HFFc6 (cell line): ENCODE results near the gene HECTD2. TPM values are rescaled to one million over a fixed set of nuclear protein-coding genes. Genes with fewer than 3 reads are reported as not detected.
"Not testable (repeated sequence)": the region's sequence is repeated elsewhere in the genome, so short reads cannot be mapped to it uniquely, and the experiment has no call there.

Experiments used
- DNase-seq: peaks from one replicate; pipeline ENCODE4 v3.0.0-alpha.2; 2018
- H3K27ac Mint-ChIP-seq: 2 replicates; pipeline ENCODE4 v1.8.0; 2020; ENCODE audit warnings: mild to moderate bottlenecking, mixed read lengths
- H3K27me3 Mint-ChIP-seq: 2 replicates; pipeline ENCODE4 v1.8.0; 2021; ENCODE audit warnings: mild to moderate bottlenecking, moderate library complexity, mixed read lengths; ENCODE audit not compliant: insufficient read depth
- H3K36me3 Mint-ChIP-seq: 2 replicates; pipeline ENCODE4 v1.8.0; 2021; ENCODE audit warnings: low read depth, mixed read lengths
- H3K4me1 Mint-ChIP-seq: 2 replicates; pipeline ENCODE4 v1.8.0; 2020; ENCODE audit warnings: low read depth, mixed read lengths
- H3K4me3 Mint-ChIP-seq: 2 replicates; pipeline ENCODE4 v1.8.0; 2020; ENCODE audit warnings: mild to moderate bottlenecking, moderate library complexity, mixed read lengths
- H3K9me3 Mint-ChIP-seq: 2 replicates; pipeline ENCODE4 v1.8.0; 2020; ENCODE audit warnings: mild to moderate bottlenecking, mixed read lengths
- CTCF ChIP-seq: fragments of 200-600 bp; sonication (generic); IDR thresholded peaks from 2 replicates; pipeline ENCODE4 v1.5.0; 2021; ENCODE audit warnings: antibody characterized with exemption, mild to moderate bottlenecking
- total RNA-seq, 6 experiments: library from RNA; stranded (reverse); fragmentation: NEBNext Ultra II Directional; extraction: Animal tissue kit (Norgen Biotek cat#: 25700); gene quantifications; 2 replicates in 1 of 6; 3 replicates in 5 of 6; pipeline ENCODE4 v1.2.3, GENCODE V29; 2021

HECTD2 gene
- total RNA-seq, 6 experiments from 2014 or later: 4.5 to 6.4 (median 4.9) TPM

- H3K4me1 Mint-ChIP-seq: peaks cover 15% of the 10 kb centered on the region
- peaks cover 30% of the 10 kb centered on the region for H3K27me3 Mint-ChIP-seq
- H3K36me3 Mint-ChIP-seq: no peaks in the 10 kb centered on the region
- no peak for TF ChIP-seq CTCF
- no peak overlapping the region for H3K27ac Mint-ChIP-seq
- no peak overlapping the region for H3K4me3 Mint-ChIP-seq
- no peak for DNase-seq
- H3K9me3 Mint-ChIP-seq: no peaks in the 10 kb centered on the region
Observed at GRCh38 chr10:91385306-91386085, 24.6 kb upstream of the HECTD2 start.

GRCh38 chr10:91389636-91390512 is 20.3 kb upstream of the HECTD2 start:
- peak; percentile 54 for DNase-seq
- no peaks in the 10 kb centered on the region for H3K9me3 Mint-ChIP-seq
- H3K4me3 Mint-ChIP-seq: peak overlapping the region; percentile 67
- TF ChIP-seq CTCF: peak; percentile 91
- peaks cover 11% of the 10 kb centered on the region for H3K4me1 Mint-ChIP-seq
- H3K36me3 Mint-ChIP-seq: no peaks in the 10 kb centered on the region
- peaks cover 11% of the 10 kb centered on the region for H3K27me3 Mint-ChIP-seq
- H3K27ac Mint-ChIP-seq: no peak overlapping the region

GRCh38 chr10:91390513-91390825 is 19.7 kb upstream of the HECTD2 start:
- H3K27ac Mint-ChIP-seq, H3K36me3 Mint-ChIP-seq, H3K9me3 Mint-ChIP-seq, H3K4me3 Mint-ChIP-seq, DNase-seq: not testable (repeated sequence)
- H3K4me1 Mint-ChIP-seq: peaks cover 11% of the 10 kb centered on the region
- peaks cover 11% of the 10 kb centered on the region for H3K27me3 Mint-ChIP-seq

- no peaks in the 10 kb centered on the region for H3K9me3 Mint-ChIP-seq
- H3K27ac Mint-ChIP-seq: no peak overlapping the region
- peaks cover 11% of the 10 kb centered on the region for H3K4me1 Mint-ChIP-seq
- no peaks in the 10 kb centered on the region for H3K36me3 Mint-ChIP-seq
- H3K4me3 Mint-ChIP-seq: no peak overlapping the region
- H3K27me3 Mint-ChIP-seq: peaks cover 6% of the 10 kb centered on the region
- no peak for TF ChIP-seq CTCF
- DNase-seq: no peak
Observed at GRCh38 chr10:91391920-91392319, 18.2 kb upstream of the HECTD2 start.

GRCh38 chr10:91406322-91406721 is 3.8 kb upstream of the HECTD2 start:
- DNase-seq: no peak
- no peak overlapping the region for H3K4me3 Mint-ChIP-seq
- H3K36me3 Mint-ChIP-seq: no peaks in the 10 kb centered on the region

More at GRCh38 chr10:91406322-91406721, 3.8 kb upstream of the HECTD2 start:
- peaks cover 3% of the 10 kb centered on the region; the same call in 1 of the 2 replicates for H3K27me3 Mint-ChIP-seq
- no peaks in the 10 kb centered on the region for H3K9me3 Mint-ChIP-seq
- H3K27ac Mint-ChIP-seq: no peak overlapping the region
- H3K4me1 Mint-ChIP-seq: peaks cover 26% of the 10 kb centered on the region
- no peak for TF ChIP-seq CTCF
